Motor neuron (in vitro differentiated cells): ENCODE measurements around the gene TLCD1. TPM values are rescaled to one million over a fixed set of nuclear protein-coding genes. Genes with fewer than 3 reads are reported as not detected.
A peak's percentile ranks its signal among the peaks of the same experiment; 100 is the strongest.
"Not testable (repeated sequence)": the region's sequence is repeated elsewhere in the genome, so short reads cannot be mapped to it uniquely, and the experiment has no call there.

ENCODE experiments used
- ATAC-seq, 8 experiments: fragments of 200-7000 bp; cut with Tn5 transposase; replicated peaks in 6 of 8; 2 replicates each; pipeline ENCODE4 v1.8.0; 2021; ENCODE audit warnings: mild to moderate bottlenecking in 8 of 8, moderate library complexity in 8 of 8
- H3K27ac ChIP-seq, 2 donors: fragments of 250-450 bp; sonication (Bioruptor Pico); 2 replicates each; pipeline ENCODE4 v1.9.0; 2021; ENCODE audit warnings: antibody characterized with exemption in 2 of 2, mild to moderate bottlenecking in 2 of 2, moderate library complexity in 1 of 2
- H3K4me1 ChIP-seq, 2 donors: fragments of 250-450 bp; sonication (Bioruptor Pico); replicated peaks in 1 of 2; 2 replicates each; pipeline ENCODE4 v1.6.1; 2021; ENCODE audit warnings: antibody characterized with exemption in 2 of 2, mild to moderate bottlenecking in 2 of 2, moderate library complexity in 1 of 2
- H3K4me3 ChIP-seq, 5 donors: fragments of 250-450 bp; sonication (Bioruptor Pico); 2 replicates each; pipeline ENCODE4 v1.9.0; 2021; ENCODE audit warnings: antibody characterized with exemption in 5 of 5, mild to moderate bottlenecking in 5 of 5, moderate library complexity in 4 of 5
- WGBS, 10 experiments: fragments of 450-650 bp; shearing (Covaris generic); methylation state at CpG; one replicate each; pipeline ENCODE4 v1.0.0; 2022; 5-methylcytosine and 5-hydroxymethylcytosine counted together
- in situ Hi-C, 9 experiments: fragments of 400-800 bp; cut with MboI; loops; one replicate each; pipeline ENCODE4 v1.15.0; 2021; ENCODE audit warnings: low sequenced_read_pairs in 9 of 9, low pct_unique_long_range_greater_than_20kb in 2 of 9; ENCODE audit not compliant: unreplicated experiment in 9 of 9
- total RNA-seq, 8 experiments: library from RNA; unstranded; fragments of 300-600 nt; gene quantifications; 2 replicates each; pipeline versions ENCODE4 v1.2.3 to v1.2.4, GENCODE V29; 2022

The TLCD1 gene
- total RNA-seq, 8 experiments from 2014 or later = 3.4 to 38.3 (median 7.5) TPM

DNA sequence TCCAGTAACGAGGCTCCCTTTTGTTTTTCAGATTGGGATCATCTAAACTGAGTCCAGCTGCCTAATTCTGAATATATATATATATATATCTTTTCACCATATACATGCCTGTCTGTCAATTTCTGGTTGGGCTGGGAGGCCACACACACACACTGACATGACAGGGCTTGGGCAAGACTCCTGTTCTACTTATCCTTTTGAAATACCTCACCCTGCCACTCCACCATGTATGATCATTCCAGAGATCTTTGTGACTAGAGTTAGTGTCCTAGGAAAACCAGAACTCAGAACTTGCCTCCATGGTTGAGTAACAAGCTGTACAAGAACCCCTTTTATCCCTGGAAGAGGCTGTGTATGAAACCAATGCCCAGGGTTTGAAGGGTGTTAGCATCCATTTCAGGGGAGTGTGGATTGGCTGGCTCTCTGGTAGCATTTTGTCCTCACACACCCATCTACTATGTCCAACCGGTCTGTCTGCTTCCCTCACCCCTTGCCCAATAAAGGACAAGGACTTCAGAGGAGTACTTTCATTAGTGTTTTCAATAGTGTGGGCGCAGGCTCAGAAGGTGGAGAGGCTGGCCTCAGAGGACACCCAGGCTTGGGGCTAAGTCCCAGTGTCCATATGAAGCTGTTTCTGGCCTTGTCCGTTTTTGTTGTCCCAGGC, 2.1 kb downstream of the TLCD1 start:
- not testable (repeated sequence) for ATAC-seq, H3K27ac ChIP-seq, H3K4me3 ChIP-seq
- WGBS, 10 experiments = 0 to 100% (median 84%) methylated on average over 1 to 4 of the region's 4 CpGs; no CpG with 5 or more reads in 1 of the 10 experiments
- in situ Hi-C loops = loop anchor here in 1 of 9 experiments (25.0 kb wide), 1 partner anchor 112 kb away; the partner anchor contains the start of gene RSKR
- H3K4me1 ChIP-seq = peaks cover 19 to 30% of the 10 kb centered on the region in 2 donors

DNA sequence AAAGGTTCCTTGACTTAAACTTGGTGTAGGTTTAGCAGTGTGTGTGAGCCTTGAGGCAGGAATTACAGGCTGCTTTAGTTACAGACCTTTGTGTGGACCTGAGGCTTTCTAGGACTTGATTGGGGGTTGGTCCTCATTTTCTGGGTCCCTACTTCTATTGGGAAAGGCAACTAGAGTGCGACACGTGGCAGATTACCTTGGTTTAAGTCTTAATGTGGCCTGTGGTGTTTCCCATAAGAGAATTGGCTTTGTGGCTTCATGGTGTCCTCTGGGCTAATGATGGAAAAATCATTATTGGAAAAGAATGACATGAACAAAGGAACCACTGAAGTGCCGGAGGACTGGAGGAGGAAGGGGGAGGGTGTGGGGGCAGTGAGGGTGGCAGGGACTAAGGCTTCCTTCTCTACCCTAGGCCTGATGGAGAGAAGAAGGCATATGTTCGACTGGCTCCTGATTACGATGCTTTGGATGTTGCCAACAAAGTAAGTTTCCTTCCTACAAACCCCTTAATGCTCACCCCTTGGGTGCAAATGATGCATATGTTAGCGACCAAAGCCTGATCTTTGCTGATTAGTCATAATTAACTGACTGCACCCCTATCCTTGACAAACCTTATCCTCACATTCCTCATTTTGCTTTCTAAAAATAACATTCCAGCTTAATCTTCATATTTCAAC, 2.7 kb downstream of the TLCD1 start:
- in situ Hi-C loops = loop anchor here in 1 of 9 experiments (25.0 kb wide), 1 partner anchor 111 kb away; the partner anchor contains the start of gene RSKR
- H3K4me1 ChIP-seq = peaks cover 23 to 37% of the 10 kb centered on the region in 2 donors
- no peak overlapping the region for H3K27ac ChIP-seq
- no peak for ATAC-seq
- H3K4me3 ChIP-seq = no peak overlapping the region
- WGBS, 10 experiments = 33 to 100% (median 70%) methylated on average over 1 to 5 of the region's 6 CpGs; no CpG with 5 or more reads in 3 of the 10 experiments

DNA sequence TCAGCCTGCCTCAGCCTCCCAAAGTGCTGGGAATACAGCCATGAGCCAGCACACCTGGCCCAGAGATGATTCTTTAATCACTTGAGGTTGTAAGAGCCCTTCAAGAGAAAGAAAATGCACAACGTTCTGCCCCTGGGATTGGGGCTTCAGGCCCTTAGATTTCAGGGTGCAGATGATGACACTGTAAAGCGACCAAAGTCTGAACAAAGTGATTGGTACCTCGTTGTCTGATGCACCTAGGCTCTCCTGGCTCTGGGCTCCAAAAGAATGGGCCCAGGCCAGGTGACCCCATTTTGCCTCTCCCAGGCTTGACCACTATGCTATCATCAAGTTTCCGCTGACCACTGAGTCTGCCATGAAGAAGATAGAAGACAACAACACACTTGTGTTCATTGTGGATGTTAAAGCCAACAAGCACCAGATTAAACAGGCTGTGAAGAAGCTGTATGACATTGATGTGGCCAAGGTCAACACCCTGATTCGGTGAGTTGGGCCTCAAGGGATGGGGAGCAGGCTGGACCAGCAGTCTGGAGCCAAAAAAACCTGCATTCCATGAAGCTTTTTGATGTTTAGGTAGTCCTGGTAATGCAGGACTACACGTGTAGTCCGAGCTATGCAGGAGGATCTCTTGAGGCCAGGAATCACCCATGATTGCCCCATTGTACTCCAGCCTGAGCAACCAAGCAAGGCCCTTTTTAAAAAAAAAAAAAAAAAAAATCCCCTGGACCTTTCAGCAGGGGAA, 3.4 kb downstream of the TLCD1 start:
- in situ Hi-C loops = loop anchor here in 1 of 9 experiments (25.0 kb wide), 1 partner anchor 110 kb away; the partner anchor contains the start of gene RSKR
- peaks cover 27 to 40% of the 10 kb centered on the region in 2 donors for H3K4me1 ChIP-seq
- H3K27ac ChIP-seq = no peak overlapping the region
- H3K4me3 ChIP-seq = no peak overlapping the region
- ATAC-seq = no peak
- 29 to 100% (median 83%) methylated on average over 1 to 5 of the region's 7 CpGs; no CpG with 5 or more reads in 1 of the 10 experiments for WGBS, 10 experiments

DNA sequence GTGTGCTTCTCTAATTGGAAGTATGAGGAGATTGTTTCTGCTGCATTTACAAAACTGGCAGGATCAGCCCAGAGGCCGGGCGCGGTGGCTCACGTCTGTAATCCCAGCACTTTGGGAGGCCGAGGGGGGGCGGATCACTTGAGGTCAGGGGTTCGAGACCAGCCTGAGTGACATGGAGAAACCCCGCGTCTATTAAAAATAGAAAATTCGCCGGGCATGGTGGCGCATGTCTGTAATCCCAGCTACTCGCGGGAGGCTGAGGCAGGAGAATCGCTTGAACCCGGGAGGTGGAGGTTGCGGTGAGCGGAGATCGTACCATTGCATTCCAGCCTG, 5.1 kb downstream of the TLCD1 start:
- not testable (repeated sequence) for ATAC-seq, H3K27ac ChIP-seq
- H3K4me3 ChIP-seq = peak overlapping the region; percentile 87 to 94 (median 93)
- H3K4me1 ChIP-seq = peaks cover 27 to 36% of the 10 kb centered on the region in 2 donors
- WGBS, 10 experiments = 0 to 70% (median 15%) methylated on average over 1 to 12 of the region's 19 CpGs; no CpG with 5 or more reads in 3 of the 10 experiments
- in situ Hi-C loops = loop anchor here in 1 of 9 experiments (25.0 kb wide), 1 partner anchor 109 kb away; the partner anchor contains the start of gene RSKR

DNA sequence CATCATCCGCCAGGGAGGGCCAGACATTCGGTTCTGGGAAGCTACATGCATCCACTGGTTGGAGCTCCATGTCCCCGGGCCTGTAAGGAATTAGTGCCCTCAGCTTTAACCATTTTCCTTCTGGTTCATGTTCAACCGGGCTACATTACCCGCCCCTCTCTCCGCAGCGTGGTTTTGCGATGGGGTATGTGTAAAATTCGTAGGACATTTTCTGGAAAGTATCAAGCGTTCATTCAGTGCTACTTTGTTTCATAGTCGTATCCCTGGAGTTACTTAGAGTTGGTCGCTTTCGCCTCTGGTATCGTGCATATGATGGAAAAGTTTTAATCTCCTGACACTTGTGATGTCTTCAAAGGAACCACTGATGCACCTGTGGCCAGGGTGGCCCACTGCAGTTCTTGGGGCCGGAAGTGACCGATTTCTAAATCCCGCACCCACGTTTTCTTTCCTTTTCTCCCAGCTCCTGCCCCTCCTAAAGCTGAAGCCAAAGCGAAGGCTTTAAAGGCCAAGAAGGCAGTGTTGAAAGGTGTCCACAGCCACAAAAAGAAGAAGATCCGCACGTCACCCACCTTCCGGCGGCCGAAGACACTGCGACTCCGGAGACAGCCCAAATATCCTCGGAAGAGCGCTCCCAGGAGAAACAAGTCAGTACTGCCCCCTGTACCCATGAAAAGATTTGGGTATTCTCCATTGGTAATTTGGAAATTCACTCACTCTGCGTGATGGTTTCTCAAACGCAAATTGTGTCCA, 5.6 kb downstream of the TLCD1 start:
- ATAC-seq = no peak
- WGBS, 10 experiments = 0 to 1% (median 0%) methylated on average over 4 to 15 of the region's 30 CpGs; no CpG with 5 or more reads in 1 of the 10 experiments

DNA sequence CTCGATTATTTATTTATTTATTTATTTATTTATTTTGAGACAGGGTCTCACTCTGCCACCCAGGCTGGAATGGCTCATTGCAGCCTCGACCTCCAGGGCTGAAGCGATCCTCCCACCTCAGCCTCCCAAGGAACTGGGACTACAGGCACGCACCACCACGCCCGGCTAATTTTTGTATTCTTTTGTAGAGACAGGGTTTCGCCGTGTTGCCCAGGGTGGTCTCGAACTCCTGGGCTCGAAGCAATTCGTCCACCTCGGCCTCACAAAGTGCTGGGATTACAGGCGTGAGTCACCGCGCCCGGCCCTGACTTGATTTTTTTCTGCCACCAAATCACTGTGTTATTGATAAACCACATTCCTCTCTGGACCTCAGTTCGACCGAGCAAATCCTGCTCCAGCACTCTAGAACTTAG, 7.0 kb downstream of the TLCD1 start:
- in situ Hi-C loops = loop anchor here in 1 of 9 experiments (25.0 kb wide), 1 partner anchor 107 kb away; the partner anchor contains the start of gene RSKR
- Histone ChIP-seq H3K27ac (peak overlapping the region; percentile 90 to 94), H3K4me1 (peaks cover 18 to 26% of the 10 kb centered on the region in 2 donors), H3K4me3 (peak overlapping the region; percentile 87 to 94 (median 93))
- 11 to 73% (median 33%) methylated on average over 1 to 18 of the region's 18 CpGs; no CpG with 5 or more reads in 1 of the 10 experiments for WGBS, 10 experiments
- peak in 2 of 8 experiments; percentile 3 to 11 for ATAC-seq

More for the DNA sequence above, 5.6 kb downstream of the TLCD1 start:
- Histone ChIP-seq H3K4me3 (peak overlapping the region; percentile 87 to 94 (median 93)), H3K4me1 (peaks cover 27 to 34% of the 10 kb centered on the region in 2 donors), H3K27ac (peak overlapping the region; percentile 90 to 94)
- in situ Hi-C loops = loop anchor here in 1 of 9 experiments (25.0 kb wide), 1 partner anchor 108 kb away; the partner anchor contains the start of gene RSKR

DNA sequence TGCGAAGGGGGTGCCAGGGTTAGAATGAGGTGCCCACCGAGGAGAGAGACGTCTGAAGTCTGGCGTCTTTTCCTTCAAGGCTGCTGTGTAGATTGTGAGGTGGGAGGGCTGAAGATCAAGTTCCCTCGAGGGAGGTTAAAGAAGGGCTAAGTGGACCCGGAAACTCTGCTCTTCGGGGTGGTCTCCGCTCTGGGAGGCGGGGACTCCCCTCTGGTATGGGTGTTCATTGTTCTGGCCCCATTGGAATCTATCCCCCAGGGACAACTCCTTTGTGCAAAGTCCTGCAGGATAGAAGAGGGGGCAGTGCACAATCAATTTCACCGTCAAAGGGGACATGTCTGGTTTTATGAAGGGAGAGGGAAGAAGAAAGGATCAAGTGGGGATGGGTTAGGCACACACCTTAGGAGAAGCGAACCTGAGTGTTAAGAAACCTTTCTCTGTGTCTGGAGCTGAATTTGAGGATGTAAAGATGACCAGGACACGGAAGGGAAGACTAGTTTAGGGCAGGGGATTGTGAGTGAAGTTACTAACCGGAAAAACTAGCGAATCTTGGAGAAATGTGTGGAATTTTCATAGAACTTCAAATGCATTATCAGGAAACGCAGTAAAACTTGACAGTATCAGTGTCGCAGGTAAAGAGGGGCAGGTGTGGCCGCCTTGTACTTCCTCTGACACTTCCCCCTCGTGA, 7.6 kb downstream of the TLCD1 start:
- H3K27ac ChIP-seq = peak overlapping the region; percentile 72 to 90
- in situ Hi-C loops = loop anchor here in 1 of 9 experiments (25.0 kb wide), 1 partner anchor 106 kb away; the partner anchor contains the start of gene RSKR
- peaks cover 18 to 26% of the 10 kb centered on the region in 2 donors for H3K4me1 ChIP-seq
- WGBS, 10 experiments = 11 to 69% (median 41%) methylated on average over 3 to 13 of the region's 18 CpGs; no CpG with 5 or more reads in 2 of the 10 experiments
- peak overlapping the region; percentile 26 to 93 (median 36) for H3K4me3 ChIP-seq
- no peak for ATAC-seq

DNA sequence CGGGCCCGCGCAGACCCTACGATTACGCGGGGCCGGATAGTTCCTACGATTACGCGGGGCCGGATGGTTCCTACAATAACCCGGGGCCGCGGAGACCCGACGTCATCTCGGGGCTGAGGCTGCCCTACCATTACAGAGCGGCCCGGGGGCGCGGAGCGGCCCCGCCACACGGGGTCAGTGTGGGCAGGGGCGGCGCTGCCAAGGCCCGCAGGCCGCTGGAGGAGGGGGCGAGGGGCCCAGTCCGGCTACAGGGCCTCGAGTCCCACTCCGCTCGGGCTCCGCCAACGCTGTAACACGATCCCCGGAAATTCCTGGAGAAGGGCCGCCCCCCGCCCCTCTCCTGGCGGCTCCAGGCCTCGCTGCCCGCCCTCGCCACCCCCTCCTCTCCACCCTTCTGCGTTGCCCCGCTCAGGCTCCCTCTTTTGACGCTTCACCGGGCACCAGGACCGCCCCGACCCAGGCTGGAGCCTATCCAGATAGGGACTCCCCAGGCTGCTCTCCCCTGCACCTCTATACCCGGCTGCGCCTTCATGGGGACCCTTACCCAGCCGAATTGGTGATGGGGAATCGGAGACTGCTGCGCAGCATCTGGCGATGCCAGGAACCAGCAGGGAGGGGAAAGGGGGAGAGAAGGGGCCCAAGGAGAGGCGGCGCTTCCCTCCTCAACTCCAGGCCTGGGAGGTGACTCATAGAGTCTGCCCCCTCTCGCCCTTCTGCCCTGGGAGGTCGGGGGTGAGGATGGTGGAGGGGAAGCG, 8.3 kb downstream of the TLCD1 start, which contains the start of gene RAB34:
TSS of gene RAB34 (minus strand) at position 291 of the 755 bp plus-strand sequence. CDS start 602 bp downstream, outside the sequence.
- WGBS, 10 experiments = 0% methylated on average over 3 of the region's 60 CpGs; no CpG with 5 or more reads in 9 of the 10 experiments

DNA sequence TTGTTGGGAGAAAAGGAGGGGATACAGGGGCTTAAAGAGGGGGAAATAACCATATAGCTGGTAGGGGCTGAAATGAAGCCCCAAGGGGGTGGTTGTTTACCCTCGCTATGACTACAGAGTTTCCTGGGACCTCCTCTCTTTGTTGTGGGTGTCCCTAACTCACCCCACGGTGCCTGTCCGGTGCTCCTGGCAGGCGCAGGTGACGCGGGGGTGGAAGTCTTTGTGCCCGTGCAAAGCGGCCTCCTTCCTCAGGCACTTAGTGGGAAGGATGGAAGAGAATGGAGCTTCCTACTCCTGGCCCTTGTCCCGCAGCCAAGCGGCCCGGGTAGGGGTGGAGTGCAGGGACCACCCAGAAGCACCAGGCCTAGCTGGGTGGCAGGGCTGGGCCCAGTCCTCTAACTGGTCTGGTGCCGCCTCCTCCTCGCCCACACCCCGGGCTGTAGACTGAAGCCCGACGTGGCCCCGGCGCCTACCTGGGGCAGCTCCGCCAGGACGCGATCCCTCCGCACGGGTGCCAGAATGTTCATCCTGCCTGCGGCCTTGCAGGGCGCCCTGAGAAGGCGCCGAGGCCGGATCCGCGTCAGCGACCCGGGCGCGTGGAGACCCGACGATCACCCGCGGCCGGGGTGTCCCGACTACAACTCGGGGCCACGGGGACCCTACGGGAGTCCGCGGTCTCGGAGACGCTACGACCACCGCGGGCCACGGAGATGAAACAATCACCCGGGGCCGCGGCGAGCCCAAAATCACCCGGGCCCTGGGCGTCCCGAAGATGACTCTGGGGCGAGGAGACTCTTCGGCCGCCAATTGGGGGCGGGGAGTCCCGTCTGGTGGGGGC, 9.1 kb downstream of the TLCD1 start:
- Histone ChIP-seq H3K4me1 (peaks cover 27 to 32% of the 10 kb centered on the region in 2 donors), H3K27ac (peak overlapping the region; percentile 45 to 65), H3K4me3 (peak overlapping the region; percentile 26 to 93 (median 36))
- WGBS, 10 experiments = 0 to 20% (median 5%) methylated on average over 1 to 12 of the region's 63 CpGs; no CpG with 5 or more reads in 3 of the 10 experiments
- ATAC-seq = peak in 3 of 8 experiments; percentile 0 to 1 (median 1)
- in situ Hi-C loops = loop anchor here in 1 of 9 experiments (25.0 kb wide), 1 partner anchor 105 kb away; the partner anchor contains the start of gene RSKR

More for the DNA sequence above, 8.3 kb downstream of the TLCD1 start, which contains the start of gene RAB34:
- Histone ChIP-seq H3K4me1 (peaks cover 19 to 26% of the 10 kb centered on the region in 2 donors), H3K27ac (peak within 1 kb of the TSS; percentile 65 to 72), H3K4me3 (peak within 1 kb of the TSS; percentile 26 to 93 (median 36))
- peak; percentile 5 to 65 (median 47) for ATAC-seq
- in situ Hi-C loops = loop anchor here in 1 of 9 experiments (25.0 kb wide), 1 partner anchor 105 kb away; the partner anchor contains the start of gene RSKR

DNA sequence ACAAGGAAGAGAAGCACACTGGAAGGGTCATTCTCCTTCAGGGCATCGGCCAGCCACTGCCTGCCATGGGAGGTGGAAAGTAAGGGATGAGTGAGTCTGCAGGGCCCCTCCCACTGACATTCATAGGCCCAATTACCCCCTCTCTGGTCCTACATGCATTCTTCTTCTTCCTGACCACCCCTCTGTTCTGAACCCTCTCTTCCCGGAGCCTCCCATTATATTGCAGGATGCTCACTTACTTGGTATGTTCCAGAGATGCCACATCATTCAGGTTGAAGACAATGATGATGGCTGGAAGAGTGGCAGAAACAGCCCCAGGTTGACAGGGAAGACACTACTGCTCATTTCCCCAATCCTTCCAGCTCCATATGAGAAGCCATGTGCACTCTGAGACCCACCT, 10.8 kb downstream of the TLCD1 start:
- in situ Hi-C loops = loop anchor here in 1 of 9 experiments (25.0 kb wide), 1 partner anchor 103 kb away; the partner anchor contains the start of gene RSKR
- no peak for ATAC-seq
- WGBS, 10 experiments = 20 to 100% (median 100%) methylated on average over 1 to 2 of the region's 2 CpGs; no CpG with 5 or more reads in 4 of the 10 experiments
- H3K4me3 ChIP-seq = no peak overlapping the region
- no peak overlapping the region for H3K27ac ChIP-seq
- H3K4me1 ChIP-seq = peaks cover 19 to 21% of the 10 kb centered on the region in 2 donors
